HepG2 (cell line): ENCODE results near the gene RFFL. TPM values are rescaled to one million over a fixed set of nuclear protein-coding genes. Genes with fewer than 3 reads are reported as not detected.

Experiments
- ATAC-seq: fragments of 200-7000 bp; cut with Tn5 transposase; 3 replicates; pipeline ENCODE4 v1.9.1; 2020; ENCODE audit warnings: mild to moderate bottlenecking, moderate library complexity
- BruUV-seq: library from RNA; stranded (reverse); fragments of 400-500 nt; replicated peaks from 2 replicates; lab custom pipeline; 2021; lab: Mats Ljungman, UMichigan
- CTCF ChIA-PET: fragments of 300-600 bp; formaldehyde crosslinking; extraction: SDS; loops from one replicate; lab custom pipeline; 2021; ENCODE audit warnings: low total read pairs, inconsistent platforms, low intra/inter-chr PET ratio; lab: Yijun Ruan, JAX
- POLR2A ChIA-PET: fragments of 350-600 bp; sonication (Branson Sonifier 250); formaldehyde crosslinking; loops from one replicate; lab custom pipeline; 2020; ENCODE audit warnings: antibody characterized with exemption, inconsistent platforms; lab: Yijun Ruan, JAX
- DNase-seq: peaks from one replicate; pipeline ENCODE4 v3.0.0-alpha.2; 2015; ENCODE audit warnings: low spot score
- FAIRE-seq: peaks from 3 replicates; lab custom pipeline; 2011; peaks lifted over from hg19 to GRCh38; lab: Jason Lieb, UNC
- H2AFZ ChIP-seq: one replicate; pipeline ENCODE4 v1.6.1; 2011; ENCODE audit warnings: low read length, inconsistent platforms
- H3K27ac ChIP-seq: fragments of 300-600 bp; 3 replicates; pipeline ENCODE4 v1.8.0; 2011; ENCODE audit warnings: mixed run types, mild to moderate bottlenecking, mixed read lengths, low read length, inconsistent platforms; ENCODE audit not compliant: insufficient read depth; ENCODE audit errors: extremely low read length
- H3K27me3 ChIP-seq, 2 experiments: fragments of 200-600 bp in 1 of 2; 2 replicates in 1 of 2; 3 replicates in 1 of 2; pipeline versions ENCODE4 v1.6.0 to v1.8.0; 2011; ENCODE audit warnings: low read length in 2 of 2, mild to moderate bottlenecking in 2 of 2, moderate library complexity in 2 of 2, inconsistent platforms in 1 of 2; ENCODE audit not compliant: insufficient read depth in 2 of 2, control insufficient read depth in 1 of 2
- H3K36me3 ChIP-seq, 2 experiments: fragments of 200-600 bp in 1 of 2; replicated peaks in 1 of 2; 2 replicates in 1 of 2; 3 replicates in 1 of 2; pipeline versions ENCODE4 v1.5.1 to v1.8.0; 2011; ENCODE audit warnings: low read length in 2 of 2, inconsistent platforms in 1 of 2; ENCODE audit not compliant: insufficient read depth in 2 of 2, control insufficient read depth in 1 of 2
- H3K4me1 ChIP-seq: 2 replicates; pipeline ENCODE4 v1.5.1; 2012; ENCODE audit warnings: low read length, inconsistent platforms; ENCODE audit not compliant: insufficient read depth
- H3K4me2 ChIP-seq: 2 replicates; pipeline ENCODE4 v1.6.0; 2011; ENCODE audit warnings: low read depth, low read length, inconsistent platforms
- H3K4me3 ChIP-seq, 3 experiments: fragments of 200-600 bp in 1 of 3; sonication (generic), shearing (Covaris generic) in 1 of 3; replicated peaks in 1 of 3; 2 replicates each; pipeline ENCODE4 v1.5.1; 2011 to 2016; ENCODE audit warnings: low read length in 3 of 3, inconsistent platforms in 2 of 3, low read depth in 2 of 3, mild to moderate bottlenecking in 2 of 3, control low read depth in 1 of 3, mixed read lengths in 1 of 3; ENCODE audit not compliant: insufficient read depth in 1 of 3
- H3K79me2 ChIP-seq: one replicate; pipeline ENCODE4 v1.6.1; 2011; ENCODE audit warnings: low read length, inconsistent platforms; ENCODE audit not compliant: insufficient read depth
- H3K9ac ChIP-seq: 2 replicates; pipeline ENCODE4 v1.6.0; 2011; ENCODE audit warnings: mild to moderate bottlenecking, low read depth, low read length, inconsistent platforms; ENCODE audit not compliant: insufficient read depth
- H3K9me3 ChIP-seq: 2 replicates; pipeline ENCODE4 v1.5.1; 2012; ENCODE audit warnings: mild to moderate bottlenecking, low read length
- H4K20me1 ChIP-seq: 2 replicates; pipeline ENCODE4 v1.6.0; 2011; ENCODE audit warnings: inconsistent platforms, mild to moderate bottlenecking, low read length, moderate library complexity; ENCODE audit not compliant: insufficient read depth
- AFF4 ChIP-seq: sonication (generic); formaldehyde crosslinking; IDR thresholded peaks from 2 replicates; pipeline ENCODE4 v1.4.0; 2020; ENCODE audit warnings: missing genetic modification reagents
- CBX1 ChIP-seq: IDR thresholded peaks from one replicate; pipeline ENCODE4 v1.6.1; 2016; ENCODE audit warnings: antibody characterized with exemption, low read depth
- FOXA3 ChIP-seq: IDR thresholded peaks from 2 replicates; pipeline ENCODE4 v1.6.1; 2016; ENCODE audit warnings: missing genetic modification reagents, missing compliant biosample characterization
- FOXK1 ChIP-seq: sonication (generic); formaldehyde crosslinking; IDR thresholded peaks from 2 replicates; pipeline ENCODE4 v1.4.0; 2020; ENCODE audit warnings: low read depth, missing genetic modification reagents, borderline replicate concordance
- MEF2D ChIP-seq: sonication (generic); formaldehyde crosslinking; IDR thresholded peaks from 2 replicates; pipeline ENCODE4 v1.5.1; 2020; ENCODE audit warnings: mild to moderate bottlenecking, missing genetic modification reagents
- MIER3 ChIP-seq: IDR thresholded peaks from 2 replicates; pipeline ENCODE4 v1.6.1; 2016; ENCODE audit warnings: missing compliant biosample characterization, borderline replicate concordance
- NCOA1 ChIP-seq: sonication (generic); formaldehyde crosslinking; IDR thresholded peaks from 2 replicates; pipeline ENCODE4 v1.9.0; 2021; ENCODE audit warnings: missing genetic modification reagents
- POLR2AphosphoS5 ChIP-seq: IDR thresholded peaks from 2 replicates; pipeline ENCODE4 v1.6.1; 2012; ENCODE audit warnings: low read depth, low read length
- RAD21 ChIP-seq: fragments of 450-650 bp; formaldehyde crosslinking; IDR thresholded peaks from 2 replicates; pipeline ENCODE4 v1.5.0; 2020; ENCODE audit warnings: mild to moderate bottlenecking
- REPIN1 ChIP-seq: sonication (generic); formaldehyde crosslinking; IDR thresholded peaks from 2 replicates; pipeline ENCODE4 v1.8.0; 2022; ENCODE audit warnings: missing genetic modification reagents, low read depth, mild to moderate bottlenecking, borderline replicate concordance
- RNF2 ChIP-seq: fragments of 450-650 bp; conservative IDR thresholded peaks from 2 replicates; pipeline ENCODE4 v1.6.1; 2016; ENCODE audit warnings: low read depth
- SALL1 ChIP-seq: sonication (generic); formaldehyde crosslinking; IDR thresholded peaks from 2 replicates; pipeline ENCODE4 v1.8.0; 2022; ENCODE audit warnings: mild to moderate bottlenecking, missing genetic modification reagents
- SIX4 ChIP-seq: sonication (generic); formaldehyde crosslinking; IDR thresholded peaks from 2 replicates; pipeline ENCODE4 v1.4.0; 2020; ENCODE audit warnings: missing genetic modification reagents
- SNAI1 ChIP-seq: sonication (generic); formaldehyde crosslinking; IDR thresholded peaks from 2 replicates; pipeline ENCODE4 v1.5.0; 2020; ENCODE audit warnings: mild to moderate bottlenecking, missing genetic modification reagents, borderline replicate concordance
- SOX6 ChIP-seq, 2 experiments: fragments of 450-650 bp in 1 of 2; sonication (generic) in 1 of 2; formaldehyde crosslinking in 1 of 2; IDR thresholded peaks; 2 replicates each; pipeline versions ENCODE4 v1.4.0 to v1.6.1; 2017 to 2020; ENCODE audit warnings: antibody characterized with exemption in 1 of 2, mild to moderate bottlenecking in 1 of 2, missing genetic modification reagents in 1 of 2
- SSRP1 ChIP-seq: IDR thresholded peaks from 2 replicates; pipeline ENCODE4 v1.6.1; 2016; ENCODE audit warnings: control low read depth
- STAT5B ChIP-seq: sonication (generic); formaldehyde crosslinking; IDR thresholded peaks from 2 replicates; pipeline ENCODE4 v1.4.0; 2020; ENCODE audit warnings: missing genetic modification reagents
- ZBTB38 ChIP-seq: sonication (generic); formaldehyde crosslinking; IDR thresholded peaks from 2 replicates; pipeline ENCODE4 v1.5.1; 2020; ENCODE audit warnings: mild to moderate bottlenecking, missing genetic modification reagents
- ZNF17 ChIP-seq: sonication (generic); formaldehyde crosslinking; IDR thresholded peaks from 2 replicates; pipeline ENCODE4 v1.5.0; 2020; ENCODE audit warnings: mild to moderate bottlenecking, missing genetic modification reagents
- ZNF414 ChIP-seq: sonication (generic); formaldehyde crosslinking; IDR thresholded peaks from 2 replicates; pipeline ENCODE4 v1.5.0; 2020; ENCODE audit warnings: missing genetic modification reagents
- ZNF451 ChIP-seq: sonication (generic); formaldehyde crosslinking; IDR thresholded peaks from 2 replicates; pipeline ENCODE4 v1.5.0; 2020; ENCODE audit warnings: mild to moderate bottlenecking, missing genetic modification reagents
- ZNF720 ChIP-seq: sonication (generic); formaldehyde crosslinking; IDR thresholded peaks from 2 replicates; pipeline ENCODE4 v1.4.0; 2020; ENCODE audit warnings: missing genetic modification reagents
- ZSCAN31 ChIP-seq: sonication (generic); formaldehyde crosslinking; IDR thresholded peaks from 2 replicates; pipeline ENCODE4 v1.5.0; 2020; ENCODE audit warnings: low read depth, mild to moderate bottlenecking, missing genetic modification reagents
- WGBS: methylation state at CpG from one replicate; pipeline ENCODE4 v1.1.6; 2017; ENCODE audit warnings: low lambda C conversion rate; 5-methylcytosine and 5-hydroxymethylcytosine counted together
- in situ Hi-C: cut with HindIII; loops from 2 replicates; pipeline ENCODE4 v1.10.0; 2017; ENCODE audit warnings: low pct_unique_long_range_greater_than_20kb; ENCODE audit not compliant: extremely low pct_ligation_motif_present
- intact Hi-C: fragments of 100-400 bp; cut with micrococcal nuclease; formaldehyde crosslinking; loops from one replicate; pipeline ENCODE4 v1.10.0; 2022; ENCODE audit not compliant: unreplicated experiment
- polyA plus RNA-seq, 8 experiments: library from polyadenylated mRNA; depleted of rRNA in 3 of 8; stranded (reverse) in 7 of 8; unstranded in 1 of 8; fragments of >200 nt; fragmentation: Illumina TruSeq in 4 of 8; extraction: Trizol in 4 of 8; gene quantifications; 2 replicates each; pipeline versions ENCODE4 v1.2.1 to v1.2.3, GENCODE V29; 2011 to 2016; ENCODE audit warnings: low read depth in 4 of 8, missing spikeins in 1 of 8, mixed read lengths in 1 of 8; ENCODE audit not compliant: insufficient read depth in 1 of 8
- total RNA-seq, 5 experiments: library from RNA; depleted of rRNA; stranded (reverse); fragments of >200 nt; fragmentation: Illumina TruSeq; extraction: Trizol; gene quantifications; 2 replicates each; pipeline ENCODE4 v1.2.3, GENCODE V29; 2016; ENCODE audit warnings: low read depth in 1 of 5

RFFL gene
- total and polyA plus RNA-seq, 2 of the 13 experiments (the other 11 are each of a cell fraction or from before 2014, with no cell fraction given) = 24.3 to 48.6 TPM

- no peak for TF ChIP-seq SIX4
- TF ChIP-seq FOXK1 (CRISPR knock-in tag) = no peak
- no peak for TF ChIP-seq NCOA1 (CRISPR knock-in tag)
Measured at GRCh38 chr17:34999456-34999855, 64.1 kb downstream of the RFFL start (continued).

GRCh38 chr17:34998205-34998604, 65.3 kb downstream of the RFFL start:
- Histone ChIP-seq H3K36me3 (peaks cover 21 to 78% of the 10 kb centered on the region in 2 experiments), H3K4me2 (no peak overlapping the region), H3K9ac (no peak overlapping the region), H3K4me3 (no peak overlapping the region), H4K20me1 (no peaks in the 10 kb centered on the region), H3K27ac (no peak overlapping the region), H3K79me2 (no peaks in the 10 kb centered on the region), H3K9me3 (no peaks in the 10 kb centered on the region), H3K27me3 (no peaks in the 10 kb centered on the region), H3K4me1 (no peaks in the 10 kb centered on the region), H2AFZ (no peak overlapping the region)
- ChIA-PET POLR2A (no interaction called here), CTCF (interaction anchor here (2.6 to 5.0 kb wide), 2 partner anchors 91 to 121 kb away, joined by 21 to 46 read pairs; partner anchors contain the start of gene RAD51D)
- FAIRE-seq (peak; percentile 70), ATAC-seq (peak; percentile 87), DNase-seq (peak; percentile 56)
- WGBS = 59% methylated on average over 5 of the region's 5 CpGs
- in situ Hi-C loops (loop anchor here (5.0 kb wide), 1 partner anchor 124 kb away; the partner anchor contains the start of gene FNDC8), intact Hi-C loops (loop anchor here (1.0 kb wide), 2 partner anchors 91 to 121 kb away; partner anchors contain the start of gene RAD51D)
- no TSS peak for BruUV-seq
- TF ChIP-seq ZBTB38 (CRISPR knock-in tag) = peak; percentile 30; the same call in 1 of the 2 replicates
- peak; percentile 37; the same call in 1 of the 2 replicates for TF ChIP-seq SALL1 (CRISPR knock-in tag)
- no peak for TF ChIP-seq ZSCAN31 (CRISPR knock-in tag)
- no peak for TF ChIP-seq ZNF720
- no peak for TF ChIP-seq ZNF414 (CRISPR knock-in tag)
- TF ChIP-seq AFF4 = no peak
- no peak for TF ChIP-seq POLR2AphosphoS5
- TF ChIP-seq RNF2 = no peak
- TF ChIP-seq SNAI1 (CRISPR knock-in tag) = no peak
- no peak for TF ChIP-seq MEF2D (CRISPR knock-in tag)
- 0 out of 2 replicates have a peak, but pooled peaks have one; percentile 21 for TF ChIP-seq REPIN1 (CRISPR knock-in tag)
- TF ChIP-seq SSRP1 = 0 out of 2 replicates have a peak, but pooled peaks have one; percentile 40
- TF ChIP-seq MIER3 (CRISPR knock-in tag) = no peak
- no peak for TF ChIP-seq STAT5B
- no peak for TF ChIP-seq ZNF451 (CRISPR knock-in tag)
- no peak for TF ChIP-seq ZNF17 (CRISPR knock-in tag)
- TF ChIP-seq SOX6 (IDR thresholded peaks at IDR 0.05) = no peak
- no peak for TF ChIP-seq SOX6 (CRISPR knock-in tag; IDR thresholded peaks at IDR 0.05)
- no peak for TF ChIP-seq CBX1
- TF ChIP-seq FOXA3 (CRISPR knock-in tag) = no peak
- TF ChIP-seq RAD21 (CRISPR knock-in tag) = peak; percentile 90
